Neuronal stem cell (in vitro differentiated cells): Measurements from ENCODE around the gene WWOX.

Experiments used
- DNase-seq: peaks from one replicate; pipeline ENCODE4 v3.0.0-alpha.2; 2013; ENCODE audit warnings: low spot score
- H2AFZ ChIP-seq: one replicate; pipeline ENCODE4 v1.6.1; 2013; ENCODE audit warnings: mild to moderate bottlenecking, low read length, inconsistent platforms
- H2AK5ac ChIP-seq: 2 replicates; pipeline ENCODE4 v1.6.1; 2013; ENCODE audit warnings: low read depth, mild to moderate bottlenecking, inconsistent platforms, low read length, moderate library complexity, mixed read lengths
- H2BK120ac ChIP-seq: 2 replicates; pipeline ENCODE4 v1.6.1; 2013; ENCODE audit warnings: low read depth, mild to moderate bottlenecking, inconsistent platforms, low read length, moderate library complexity, mixed read lengths
- H2BK12ac ChIP-seq: one replicate; pipeline ENCODE4 v1.6.1; 2013; ENCODE audit warnings: low read length, inconsistent platforms
- H2BK15ac ChIP-seq: 2 replicates; pipeline ENCODE4 v1.6.1; 2013; ENCODE audit warnings: mild to moderate bottlenecking, low read length, inconsistent platforms, mixed read lengths
- H2BK5ac ChIP-seq: one replicate; pipeline ENCODE4 v1.6.1; 2013; ENCODE audit warnings: inconsistent platforms, mild to moderate bottlenecking, low read length, moderate library complexity
- H3K14ac ChIP-seq: one replicate; pipeline ENCODE4 v1.6.1; 2013; ENCODE audit warnings: low read length, inconsistent platforms
- H3K18ac ChIP-seq: 2 replicates; pipeline ENCODE4 v1.6.1; 2013; ENCODE audit warnings: low read length, inconsistent platforms
- H3K23ac ChIP-seq: 2 replicates; pipeline ENCODE4 v1.6.1; 2013; ENCODE audit warnings: low read depth, mild to moderate bottlenecking, mixed read lengths, low read length, inconsistent platforms; ENCODE audit not compliant: poor library complexity
- H3K27ac ChIP-seq: replicated peaks from 3 replicates; pipeline ENCODE4 v1.5.1; 2013; ENCODE audit warnings: low read length, inconsistent platforms
- H3K27me3 ChIP-seq, 3 experiments: 2 replicates each; pipeline ENCODE4 v1.6.1; 2013; ENCODE audit warnings: low read length in 3 of 3, mild to moderate bottlenecking in 2 of 3, inconsistent platforms in 1 of 3, low read depth in 1 of 3, mixed read lengths in 1 of 3, moderate library complexity in 1 of 3; ENCODE audit not compliant: control insufficient read depth in 3 of 3, insufficient read depth in 3 of 3
- H3K36me3 ChIP-seq, 2 donors: replicated peaks in 1 of 2; 2 replicates each; pipeline ENCODE4 v1.6.1; 2013; ENCODE audit warnings: low read length in 2 of 2; ENCODE audit not compliant: control insufficient read depth in 2 of 2, insufficient read depth in 2 of 2
- H3K4ac ChIP-seq: 2 replicates; pipeline ENCODE4 v1.6.1; 2013; ENCODE audit warnings: inconsistent platforms, mild to moderate bottlenecking, low read length, moderate library complexity
- H3K4me1 ChIP-seq, 2 donors: 1 replicate in 1 of 2; 2 replicates in 1 of 2; pipeline ENCODE4 v1.6.1; 2013; ENCODE audit warnings: low read length in 2 of 2, low read depth in 1 of 2; ENCODE audit not compliant: control insufficient read depth in 2 of 2, insufficient read depth in 1 of 2
- H3K4me2 ChIP-seq: one replicate; pipeline ENCODE4 v1.6.1; 2013; ENCODE audit warnings: mild to moderate bottlenecking, low read length, inconsistent platforms; ENCODE audit not compliant: insufficient read depth, poor library complexity, severe bottlenecking
- H3K4me3 ChIP-seq, 2 donors: 2 replicates each; pipeline ENCODE4 v1.5.1; 2013; ENCODE audit warnings: low read length in 2 of 2, mild to moderate bottlenecking in 2 of 2, inconsistent platforms in 1 of 2, moderate library complexity in 1 of 2
- H3K79me1 ChIP-seq: one replicate; pipeline ENCODE4 v1.6.1; 2013; ENCODE audit warnings: low read depth, mild to moderate bottlenecking, inconsistent platforms, low read length, moderate library complexity
- H3K9ac ChIP-seq: one replicate; pipeline ENCODE4 v1.6.1; 2013; ENCODE audit warnings: mild to moderate bottlenecking, low read depth, low read length, inconsistent platforms; ENCODE audit not compliant: poor library complexity
- H3K9me3 ChIP-seq, 2 donors: replicated peaks in 1 of 2; 2 replicates each; pipeline versions ENCODE3 to v1.6.1; 2013; ENCODE audit warnings: low read length in 2 of 2, mild to moderate bottlenecking in 2 of 2, inconsistent platforms in 1 of 2, low read depth in 1 of 2, mixed read lengths in 1 of 2, moderate library complexity in 1 of 2; ENCODE audit not compliant: control insufficient read depth in 2 of 2, insufficient read depth in 1 of 2
- H4K8ac ChIP-seq: one replicate; pipeline ENCODE4 v1.6.1; 2013; ENCODE audit warnings: low read depth, mild to moderate bottlenecking, inconsistent platforms, low read length, moderate library complexity
- H4K91ac ChIP-seq: one replicate; pipeline ENCODE4 v1.6.1; 2013; ENCODE audit warnings: low read length, low read depth, mild to moderate bottlenecking, inconsistent platforms; ENCODE audit not compliant: poor library complexity
- WGBS, 2 donors: extraction: QIAGEN DNeasy Blood & Tissue Kit; methylation state at CpG; one replicate each; pipeline ENCODE4 v1.1.7; 2013; ENCODE audit warnings: missing lambda C conversion rate in 2 of 2, mixed read lengths in 1 of 2; ENCODE audit not compliant: insufficient read length in 2 of 2, insufficient replicate concordance in 1 of 2; ENCODE audit errors: extremely low coverage in 2 of 2; 5-methylcytosine and 5-hydroxymethylcytosine counted together

The WWOX gene

DNA sequence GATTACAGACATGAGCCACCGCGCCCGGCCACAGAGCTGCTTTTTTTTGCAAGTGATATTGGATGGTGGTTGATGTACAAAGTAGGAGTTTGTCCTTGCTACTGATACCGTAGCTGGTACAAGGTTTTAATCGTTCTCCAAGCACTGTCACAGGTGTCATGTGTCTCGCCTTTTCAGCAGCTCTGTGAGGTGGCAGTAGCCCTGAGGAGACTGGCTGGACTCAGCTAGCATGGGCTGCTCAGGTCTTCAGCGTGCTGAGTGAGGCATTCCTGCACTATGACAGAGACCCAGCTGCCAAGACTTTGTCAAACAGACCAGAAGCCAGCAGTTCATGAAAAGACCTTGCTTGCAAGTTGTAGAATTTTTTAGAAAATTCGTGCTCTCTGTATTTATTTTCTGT, 7.2 kb downstream of the WWOX start:
- Histone ChIP-seq H3K27ac (peak overlapping the region; percentile 19), H3K18ac (no peak overlapping the region), H3K14ac (no peak overlapping the region), H3K4me1 (peaks cover 0 to 2% of the 10 kb centered on the region in 2 donors), H2BK15ac (no peak overlapping the region), H2AFZ (no peak overlapping the region), H2AK5ac (no peak overlapping the region), H3K23ac (no peak overlapping the region), H2BK5ac (no peak overlapping the region), H4K8ac (no peak overlapping the region), H4K91ac (no peak overlapping the region), H3K9me3 (peaks cover 0 to under 1% of the 10 kb centered on the region in 2 donors), H2BK12ac (no peak overlapping the region), H3K4me2 (no peak overlapping the region), H3K9ac (no peak overlapping the region), H3K79me1 (no peaks in the 10 kb centered on the region), H2BK120ac (no peak overlapping the region), H3K36me3 (peaks cover 6 to 23% of the 10 kb centered on the region in 2 donors), H3K4me3 (no peak overlapping the region), H3K4ac (no peak overlapping the region), H3K27me3 (no peaks in the 10 kb centered on the region)
- DNase-seq = no peak
- WGBS, 2 donors = no CpG with 5 or more reads among the region's 8 CpGs

DNA sequence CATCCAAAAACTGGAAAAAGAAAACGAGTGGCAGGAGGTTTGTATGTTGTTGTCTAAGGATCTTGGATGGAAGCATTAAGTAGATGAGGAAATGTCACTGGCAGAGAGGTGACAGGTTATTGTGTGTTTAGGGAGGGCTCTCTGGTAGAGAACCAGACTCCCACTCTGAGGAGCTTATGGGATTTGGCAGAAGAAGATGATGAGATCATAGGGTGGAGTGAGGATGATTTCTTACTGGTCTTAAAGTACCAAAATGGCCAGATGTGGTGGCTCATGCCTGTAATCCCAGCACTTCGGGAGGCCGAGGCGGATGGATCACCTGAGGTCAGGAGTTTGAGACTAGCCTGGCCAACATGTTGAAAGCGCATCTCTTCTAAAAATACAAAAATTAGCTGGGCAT, 9.0 kb downstream of the WWOX start:
- Histone ChIP-seq H3K14ac (no peak overlapping the region), H3K18ac (no peak overlapping the region), H3K4ac (no peak overlapping the region), H2BK120ac (no peak overlapping the region), H3K4me2 (no peak overlapping the region), H2AK5ac (no peak overlapping the region), H3K27me3 (no peaks in the 10 kb centered on the region), H3K4me1 (peaks cover 0 to 2% of the 10 kb centered on the region in 2 donors), H3K9me3 (no peaks in the 10 kb centered on the region), H4K8ac (no peak overlapping the region), H3K9ac (no peak overlapping the region), H3K36me3 (peaks cover 8 to 30% of the 10 kb centered on the region in 2 donors), H2AFZ (no peak overlapping the region), H2BK15ac (no peak overlapping the region), H4K91ac (no peak overlapping the region), H3K4me3 (no peak overlapping the region), H2BK12ac (no peak overlapping the region), H3K23ac (no peak overlapping the region), H3K27ac (no peak overlapping the region), H2BK5ac (no peak overlapping the region), H3K79me1 (no peaks in the 10 kb centered on the region)
- WGBS, 2 donors = no CpG with 5 or more reads among the region's 5 CpGs
- no peak for DNase-seq

GRCh38 chr16:78113258-78113657, 13.8 kb downstream of the WWOX start:
- Histone ChIP-seq H2BK5ac (no peak overlapping the region), H3K4me2 (no peak overlapping the region), H3K23ac (no peak overlapping the region)

DNA sequence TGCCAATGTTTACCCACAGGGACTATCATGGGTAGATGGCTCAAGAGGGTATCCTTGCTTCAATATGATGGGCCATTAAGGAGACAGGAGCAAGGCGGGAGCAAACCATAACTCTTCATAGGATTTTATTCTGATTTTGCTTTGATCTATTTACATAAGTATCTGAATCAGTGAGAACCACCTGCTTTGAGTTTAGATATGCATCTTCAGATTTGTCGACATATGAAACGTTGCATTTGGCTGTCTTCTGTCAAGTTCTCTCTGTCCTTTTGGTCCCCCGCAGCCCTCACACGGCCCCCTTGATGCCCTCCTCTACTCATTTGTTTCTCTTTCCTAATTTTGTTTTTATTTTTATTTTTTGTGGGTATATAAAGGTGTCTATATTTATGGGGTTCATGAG, 16.2 kb downstream of the WWOX start:
- Histone ChIP-seq H3K9ac (no peak overlapping the region), H4K91ac (no peak overlapping the region), H3K18ac (no peak overlapping the region), H4K8ac (no peak overlapping the region), H2BK5ac (no peak overlapping the region), H3K79me1 (no peaks in the 10 kb centered on the region), H3K36me3 (peaks cover 14 to 47% of the 10 kb centered on the region in 2 donors), H3K27me3 (no peaks in the 10 kb centered on the region), H3K4me2 (no peak overlapping the region), H3K4me1 (no peaks in the 10 kb centered on the region), H2AK5ac (no peak overlapping the region), H2BK15ac (no peak overlapping the region), H3K14ac (no peak overlapping the region), H2AFZ (no peak overlapping the region), H2BK120ac (no peak overlapping the region), H3K23ac (no peak overlapping the region), H3K9me3 (no peaks in the 10 kb centered on the region), H2BK12ac (no peak overlapping the region), H3K27ac (no peak overlapping the region), H3K4me3 (no peak overlapping the region), H3K4ac (no peak overlapping the region)
- no CpG with 5 or more reads among the region's 5 CpGs for WGBS, 2 donors
- no peak for DNase-seq

More at GRCh38 chr16:78113258-78113657, 13.8 kb downstream of the WWOX start:
- no peaks in the 10 kb centered on the region for H3K79me1 ChIP-seq
- no peak overlapping the region for H2BK15ac ChIP-seq
- H2BK120ac ChIP-seq = no peak overlapping the region
- H3K27me3 ChIP-seq = no peaks in the 10 kb centered on the region
- DNase-seq = no peak
- H3K9me3 ChIP-seq = no peaks in the 10 kb centered on the region
- no peak overlapping the region for H3K9ac ChIP-seq
- H3K4ac ChIP-seq = no peak overlapping the region
- H2AFZ ChIP-seq = no peak overlapping the region
- H2AK5ac ChIP-seq = no peak overlapping the region
- peaks cover 16 to 55% of the 10 kb centered on the region in 2 donors for H3K36me3 ChIP-seq
- H2BK12ac ChIP-seq = no peak overlapping the region
- no peak overlapping the region for H3K18ac ChIP-seq
- no peaks in the 10 kb centered on the region for H3K4me1 ChIP-seq
- no peak overlapping the region for H4K8ac ChIP-seq
- no peak overlapping the region for H3K4me3 ChIP-seq
- H3K27ac ChIP-seq = no peak overlapping the region
- WGBS, 2 donors = no CpG with 5 or more reads among the region's 2 CpGs
- no peak overlapping the region for H4K91ac ChIP-seq
- H3K14ac ChIP-seq = no peak overlapping the region
